GM23338 (cell line): ENCODE results near the gene GIGYF1. TPM values are rescaled to one million over a fixed set of nuclear protein-coding genes. Genes with fewer than 3 reads are reported as not detected.

Experiments used
- ATAC-seq: fragments of 200-7000 bp; cut with Tn5 transposase; 3 replicates; pipeline ENCODE4 v1.9.1; 2020
- DNase-seq: peaks from one replicate; pipeline ENCODE4 v3.0.0-alpha.2; 2015; ENCODE audit warnings: low spot score
- H2AFZ ChIP-seq: fragments of 200-600 bp; sonication (generic); 2 replicates; pipeline ENCODE4 v1.8.0; 2016; ENCODE audit warnings: antibody characterized with exemption, mild to moderate bottlenecking, moderate library complexity
- H3F3A ChIP-seq: fragments of 200-600 bp; sonication (generic); replicated peaks from 2 replicates; pipeline ENCODE4 v1.8.0; 2017; ENCODE audit warnings: antibody characterized with exemption, mixed run types, low read depth
- H3K27ac ChIP-seq: fragments of 200-600 bp; sonication (generic); 2 replicates; pipeline ENCODE4 v1.6.1; 2016; ENCODE audit warnings: low read depth
- H3K27me3 ChIP-seq: fragments of 200-600 bp; sonication (generic); 2 replicates; pipeline ENCODE4 v1.8.0; 2016; ENCODE audit warnings: mild to moderate bottlenecking, mixed run types, moderate library complexity; ENCODE audit not compliant: insufficient read depth
- H3K36me3 ChIP-seq: fragments of 200-600 bp; sonication (generic); 2 replicates; pipeline ENCODE4 v1.8.0; 2016; ENCODE audit warnings: mild to moderate bottlenecking; ENCODE audit not compliant: insufficient read depth
- H3K4me1 ChIP-seq: fragments of 200-600 bp; sonication (generic); 2 replicates; pipeline ENCODE4 v1.8.0; 2016; ENCODE audit warnings: mild to moderate bottlenecking, moderate library complexity; ENCODE audit not compliant: insufficient read depth
- H3K4me2 ChIP-seq: fragments of 200-600 bp; sonication (generic); 2 replicates; pipeline ENCODE4 v1.7.1; 2017; ENCODE audit warnings: mixed run types
- H3K4me3 ChIP-seq: fragments of 200-600 bp; sonication (generic); 2 replicates; pipeline ENCODE4 v1.6.1; 2016; ENCODE audit warnings: mixed run types
- H3K79me2 ChIP-seq: fragments of 200-600 bp; sonication (generic); replicated peaks from 2 replicates; pipeline ENCODE4 v1.8.0; 2017; ENCODE audit warnings: mild to moderate bottlenecking; ENCODE audit not compliant: insufficient read depth
- H3K9me2 ChIP-seq: fragments of 200-600 bp; sonication (generic); 2 replicates; pipeline ENCODE4 v1.8.0; 2017; ENCODE audit not compliant: insufficient read depth
- H4K20me1 ChIP-seq: fragments of 200-600 bp; sonication (generic); replicated peaks from 2 replicates; pipeline ENCODE4 v1.8.0; 2017; ENCODE audit warnings: mild to moderate bottlenecking; ENCODE audit not compliant: insufficient read depth
- H3K27ac Mint-ChIP-seq: 2 replicates; pipeline ENCODE4 v1.8.0; 2020; ENCODE audit warnings: inconsistent platforms, mild to moderate bottlenecking, moderate library complexity, mixed read lengths
- H3K27me3 Mint-ChIP-seq: 3 replicates; pipeline ENCODE4 v1.8.0; 2022; ENCODE audit warnings: low read depth, mild to moderate bottlenecking, moderate library complexity, mixed read lengths, inconsistent platforms; ENCODE audit not compliant: insufficient read depth, poor library complexity
- H3K36me3 Mint-ChIP-seq: 3 replicates; pipeline ENCODE4 v1.8.0; 2021; ENCODE audit warnings: low read depth, mild to moderate bottlenecking, inconsistent platforms, moderate library complexity, mixed read lengths
- H3K4me1 Mint-ChIP-seq: 3 replicates; pipeline ENCODE4 v1.8.0; 2020; ENCODE audit warnings: mild to moderate bottlenecking, inconsistent platforms, mixed read lengths
- H3K4me3 Mint-ChIP-seq: 3 replicates; pipeline ENCODE4 v1.8.0; 2021; ENCODE audit warnings: moderate library complexity, mild to moderate bottlenecking, inconsistent platforms, mixed read lengths
- H3K9me3 Mint-ChIP-seq: 3 replicates; pipeline ENCODE4 v1.8.0; 2020; ENCODE audit warnings: moderate library complexity, mild to moderate bottlenecking, inconsistent platforms, mixed read lengths
- CREB1 ChIP-seq: fragments of 250-450 bp; sonication (Bioruptor Pico); IDR thresholded peaks from 2 replicates; pipeline ENCODE4 v1.5.0; 2020; ENCODE audit warnings: low read depth, mild to moderate bottlenecking, moderate library complexity
- CTCF ChIP-seq, 2 experiments: fragments of 200-600 bp in 1 of 2; sonication (generic) in 1 of 2; conservative IDR thresholded peaks; 2 replicates each; pipeline versions ENCODE4 v1.5.1 to v1.6.1; 2016 to 2017; ENCODE audit warnings: antibody characterized with exemption in 2 of 2, low read depth in 2 of 2, mild to moderate bottlenecking in 2 of 2, moderate library complexity in 1 of 2
- ETS1 ChIP-seq: IDR thresholded peaks from 2 replicates; pipeline ENCODE4 v1.6.1; 2016; ENCODE audit warnings: antibody characterized with exemption
- JUNB ChIP-seq: IDR thresholded peaks from one replicate; pipeline ENCODE4 v1.6.1; 2016; ENCODE audit warnings: antibody characterized with exemption; ENCODE audit not compliant: unreplicated experiment
- ZNF114 ChIP-seq: fragments of 250-450 bp; sonication (Bioruptor Pico); IDR thresholded peaks from 2 replicates; pipeline ENCODE4 v1.5.0; 2020; ENCODE audit warnings: mild to moderate bottlenecking, moderate library complexity
- polyA plus RNA-seq: library from polyadenylated mRNA; unstranded; fragments of >200 nt; fragmentation: Nextera tagmentation; extraction: Ambion mirVana; gene quantifications from 2 replicates; pipeline ENCODE4 v1.2.1, GENCODE V29; 2016
- total RNA-seq: library from RNA; depleted of rRNA; stranded (reverse); fragments of >200 nt; shearing (Covaris generic); gene quantifications from 2 replicates; pipeline ENCODE4 v1.2.3, GENCODE V29; 2014

The GIGYF1 gene
- total and polyA plus RNA-seq, 2 experiments from 2014 or later = 40.4 to 69.8 TPM

GRCh38 chr7:100682228-100682741, 11.8 kb downstream of the GIGYF1 start:
- H3K27ac ChIP-seq = no peak overlapping the region
- no peaks in the 10 kb centered on the region; the same call in 1 of the 2 replicates for H3K36me3 ChIP-seq
- DNase-seq = no peak
- Mint-ChIP-seq H3K36me3 (peaks cover 66% of the 10 kb centered on the region), H3K27me3 (peaks cover 16% of the 10 kb centered on the region), H3K9me3 (no peaks in the 10 kb centered on the region), H3K4me1 (peaks cover 9% of the 10 kb centered on the region), H3K4me3 (no peak overlapping the region), H3K27ac (no peak overlapping the region)
- H3K9me2 ChIP-seq = no peaks in the 10 kb centered on the region
- no peak for TF ChIP-seq CREB1 (CRISPR knock-in tag)
- no peak for TF ChIP-seq ETS1
- TF ChIP-seq ZNF114 (CRISPR knock-in tag) = no peak
- no peak for TF ChIP-seq JUNB
- no peak for TF ChIP-seq CTCF (conservative IDR thresholded peaks at IDR 0.05; ENCODE audit: low read depth in 2 of 2)
- no peak overlapping the region for H2AFZ ChIP-seq
- no peak overlapping the region for H3K4me2 ChIP-seq
- no peak overlapping the region for H3K4me3 ChIP-seq
- H4K20me1 ChIP-seq = no peaks in the 10 kb centered on the region; the same call in 1 of the 2 replicates
- H3K27me3 ChIP-seq = no peaks in the 10 kb centered on the region
- peaks cover 41% of the 10 kb centered on the region; the same call in 1 of the 2 replicates for H3F3A ChIP-seq
- peaks cover 11% of the 10 kb centered on the region for H3K4me1 ChIP-seq
- no peaks in the 10 kb centered on the region for H3K79me2 ChIP-seq
- no peak for ATAC-seq

GRCh38 chr7:100681491-100682227, 12.4 kb downstream of the GIGYF1 start:
- H3K27me3 Mint-ChIP-seq = peaks cover 14% of the 10 kb centered on the region
- peaks cover 9% of the 10 kb centered on the region for H3K4me1 Mint-ChIP-seq
- Histone ChIP-seq H3K4me1 (peaks cover 11% of the 10 kb centered on the region), H3K4me2 (no peak overlapping the region), H2AFZ (no peak overlapping the region), H3K27me3 (no peaks in the 10 kb centered on the region), H4K20me1 (no peaks in the 10 kb centered on the region; the same call in 1 of the 2 replicates), H3K27ac (no peak overlapping the region; the same call in 1 of the 2 replicates), H3K79me2 (no peaks in the 10 kb centered on the region), H3K36me3 (no peaks in the 10 kb centered on the region; the same call in 1 of the 2 replicates), H3F3A (peaks cover 43% of the 10 kb centered on the region), H3K9me2 (no peaks in the 10 kb centered on the region), H3K4me3 (no peak overlapping the region)
- ATAC-seq (no peak), DNase-seq (no peak)
- no peak for TF ChIP-seq CTCF (conservative IDR thresholded peaks at IDR 0.05; ENCODE audit: low read depth in 2 of 2)
- H3K9me3 Mint-ChIP-seq = no peaks in the 10 kb centered on the region
- no peak overlapping the region for H3K27ac Mint-ChIP-seq
- no peak overlapping the region for H3K4me3 Mint-ChIP-seq
- H3K36me3 Mint-ChIP-seq = peaks cover 67% of the 10 kb centered on the region
